Measurements from ENCODE around the gene SNRPA1.

SNRPA1 gene

GRCh38 chr15:101322016-101322695, 27.1 kb upstream of the SNRPA1 start:
- Histone ChIP-seq H2AFZ (ENCODE audit: low read depth, low read length, severe bottlenecking) (no peak overlapping the region), H3K27ac (ENCODE audit: low read depth, low read length) (no peak overlapping the region), H3K9me3 (ENCODE audit: insufficient read depth, low read length) (no peaks in the 10 kb centered on the region), H3K9ac (ENCODE audit: low read length) (no peak overlapping the region), H3K9me2 (replicated peaks; ENCODE audit: insufficient read depth, low read length) (no peaks in the 10 kb centered on the region), H3K4me2 (ENCODE audit: low read depth, low read length, poor library complexity, severe bottlenecking) (no peak overlapping the region), H3K4me3 (ENCODE audit: insufficient read depth, low read length, poor library complexity, severe bottlenecking) (no peak overlapping the region), H3K27me3 (ENCODE audit: low read length) (no peaks in the 10 kb centered on the region), H3K36me3 (ENCODE audit: low read length) (no peaks in the 10 kb centered on the region), H4K20me1 (ENCODE audit: low read depth, low read length) (no peaks in the 10 kb centered on the region), H3F3A (ENCODE audit: insufficient read depth) (no peaks in the 10 kb centered on the region), H3K79me2 (ENCODE audit: insufficient read depth, low read length) (no peaks in the 10 kb centered on the region)
- TF ChIP-seq EZH2phosphoT487 (conservative IDR thresholded peaks at IDR 0.05; ENCODE audit: low read length) (no peak), CTCF (IDR thresholded peaks at IDR 0.05; ENCODE audit: insufficient read depth, low read length, poor library complexity, severe bottlenecking) (no peak)

- H3K79me2 ChIP-seq (ENCODE audit: insufficient read depth, low read length) = no peaks in the 10 kb centered on the region
- H2AFZ ChIP-seq (ENCODE audit: low read depth, low read length, severe bottlenecking) = no peak overlapping the region
- H3K27me3 ChIP-seq (ENCODE audit: low read length) = no peaks in the 10 kb centered on the region
- H3K9me3 ChIP-seq (ENCODE audit: insufficient read depth, low read length) = no peaks in the 10 kb centered on the region
- H3K4me3 ChIP-seq (ENCODE audit: insufficient read depth, low read length, poor library complexity, severe bottlenecking) = no peak overlapping the region
- H3K27ac ChIP-seq (ENCODE audit: low read depth, low read length) = no peak overlapping the region
- no peaks in the 10 kb centered on the region for H4K20me1 ChIP-seq (ENCODE audit: low read depth, low read length)
- no peaks in the 10 kb centered on the region for H3F3A ChIP-seq (ENCODE audit: insufficient read depth)
- TF ChIP-seq CTCF (IDR thresholded peaks at IDR 0.05; ENCODE audit: insufficient read depth, low read length, poor library complexity, severe bottlenecking) (no peak), EZH2phosphoT487 (conservative IDR thresholded peaks at IDR 0.05; ENCODE audit: low read length) (no peak)
- H3K9me2 ChIP-seq (replicated peaks; ENCODE audit: insufficient read depth, low read length) = no peaks in the 10 kb centered on the region
- H3K36me3 ChIP-seq (ENCODE audit: low read length) = no peaks in the 10 kb centered on the region
- no peak overlapping the region for H3K9ac ChIP-seq (ENCODE audit: low read length)
- no peak overlapping the region for H3K4me2 ChIP-seq (ENCODE audit: low read depth, low read length, poor library complexity, severe bottlenecking)
Measured at GRCh38 chr15:101320501-101321052, 25.5 kb upstream of the SNRPA1 start.

GRCh38 chr15:101318839-101319238, 23.8 kb upstream of the SNRPA1 start:
- no peak overlapping the region for H3K27ac ChIP-seq (ENCODE audit: low read depth, low read length)
- H3F3A ChIP-seq (ENCODE audit: insufficient read depth) = no peaks in the 10 kb centered on the region
- no peaks in the 10 kb centered on the region for H3K9me3 ChIP-seq (ENCODE audit: insufficient read depth, low read length)
- H3K36me3 ChIP-seq (ENCODE audit: low read length) = no peaks in the 10 kb centered on the region
- no peak overlapping the region for H3K4me3 ChIP-seq (ENCODE audit: insufficient read depth, low read length, poor library complexity, severe bottlenecking)
- no peaks in the 10 kb centered on the region for H4K20me1 ChIP-seq (ENCODE audit: low read depth, low read length)
- no peaks in the 10 kb centered on the region for H3K27me3 ChIP-seq (ENCODE audit: low read length)
- no peaks in the 10 kb centered on the region for H3K79me2 ChIP-seq (ENCODE audit: insufficient read depth, low read length)
- TF ChIP-seq EZH2phosphoT487 (conservative IDR thresholded peaks at IDR 0.05; ENCODE audit: low read length) (no peak), CTCF (IDR thresholded peaks at IDR 0.05; ENCODE audit: insufficient read depth, low read length, poor library complexity, severe bottlenecking) (no peak)
- no peak overlapping the region for H2AFZ ChIP-seq (ENCODE audit: low read depth, low read length, severe bottlenecking)
- H3K9me2 ChIP-seq (replicated peaks; ENCODE audit: insufficient read depth, low read length) = no peaks in the 10 kb centered on the region
- no peak overlapping the region for H3K9ac ChIP-seq (ENCODE audit: low read length)
- H3K4me2 ChIP-seq (ENCODE audit: low read depth, low read length, poor library complexity, severe bottlenecking) = no peak overlapping the region
